ENCODE measurements around the gene AIFM3.

- no peak for TF ChIP-seq POLR2A (IDR thresholded peaks at IDR 0.05)
- no peak for TF ChIP-seq CTCF (IDR thresholded peaks at IDR 0.05)
Observed at GRCh38 chr22:20980523-20980922, 13.5 kb downstream of the AIFM3 start.
